K562 (cell line): ENCODE results near the gene POLR3E. TPM values are rescaled to one million over a fixed set of nuclear protein-coding genes. Genes with fewer than 3 reads are reported as not detected.
A peak's percentile ranks its signal among the peaks of the same experiment; 100 is the strongest.

ENCODE experiments used
- ATAC-seq: fragments of 200-7000 bp; cut with Tn5 transposase; 3 replicates; pipeline ENCODE4 v1.9.1; 2020; ENCODE audit warnings: moderate library complexity
- BruUV-seq: library from RNA; stranded (reverse); fragments of 400-500 nt; replicated peaks from 2 replicates; lab custom pipeline; 2021; lab: Mats Ljungman, UMichigan
- CTCF ChIA-PET: fragments of 300-600 bp; formaldehyde crosslinking; extraction: SDS; loops from one replicate; lab custom pipeline; 2021; ENCODE audit warnings: low intra/inter-chr PET ratio; lab: Yijun Ruan, JAX
- POLR2A ChIA-PET: fragments of 300-600, 350-650 bp; sonication (Branson Sonifier 250); formaldehyde crosslinking; extraction: SDS; loops from one replicate; lab custom pipeline; 2021; ENCODE audit warnings: antibody characterized with exemption, inconsistent platforms; lab: Yijun Ruan, JAX
- DNase-seq, 4 experiments: peaks; one replicate each; pipeline versions ENCODE4 v3.0.0 to v3.0.0-alpha.2; 2011 to 2018; ENCODE audit warnings: low spot score in 3 of 4, mixed read lengths in 3 of 4; ENCODE audit errors: extremely low read depth in 1 of 4
- FAIRE-seq: peaks from 2 replicates; lab custom pipeline; 2011; peaks lifted over from hg19 to GRCh38; lab: Jason Lieb, UNC
- H2AFZ ChIP-seq: 2 replicates; pipeline ENCODE4 v1.6.0; 2011; ENCODE audit warnings: low read depth, low read length, control low read depth, inconsistent platforms
- H3K27ac ChIP-seq: fragments of 200-600 bp; 3 replicates; pipeline ENCODE4 v1.8.0; 2011; ENCODE audit warnings: low read depth, mild to moderate bottlenecking, control low read depth, inconsistent platforms, low read length, moderate library complexity, mixed read lengths; ENCODE audit errors: extremely low read depth
- H3K27me3 ChIP-seq, 2 experiments: fragments of 300-600 bp in 1 of 2; 2 replicates in 1 of 2; 3 replicates in 1 of 2; pipeline versions ENCODE4 v1.6.0 to v1.8.0; 2011; ENCODE audit warnings: inconsistent platforms in 2 of 2, low read length in 2 of 2, mild to moderate bottlenecking in 1 of 2, mixed read lengths in 1 of 2, moderate library complexity in 1 of 2; ENCODE audit not compliant: control insufficient read depth in 2 of 2, insufficient read depth in 2 of 2
- H3K36me3 ChIP-seq: fragments of 300-600 bp; 3 replicates; pipeline ENCODE4 v1.8.0; 2011; ENCODE audit warnings: mild to moderate bottlenecking, low read length, inconsistent platforms; ENCODE audit not compliant: control insufficient read depth, insufficient read depth
- H3K4me1 ChIP-seq, 2 experiments: fragments of 200-600 bp in 1 of 2; replicated peaks in 1 of 2; 2 replicates in 1 of 2; 3 replicates in 1 of 2; pipeline versions ENCODE4 v1.5.1 to v1.8.0; 2011; ENCODE audit warnings: inconsistent platforms in 2 of 2, low read length in 2 of 2, mild to moderate bottlenecking in 1 of 2, mixed read lengths in 1 of 2, moderate library complexity in 1 of 2; ENCODE audit not compliant: control insufficient read depth in 2 of 2, insufficient read depth in 2 of 2
- H3K4me2 ChIP-seq: 2 replicates; pipeline ENCODE4 v1.6.1; 2011; ENCODE audit warnings: low read length, control low read depth, inconsistent platforms, mixed read lengths; ENCODE audit not compliant: insufficient read depth
- H3K4me3 ChIP-seq: fragments of 200-600 bp; sonication (generic), shearing (Covaris generic); 2 replicates; pipeline ENCODE4 v1.5.1; 2016; ENCODE audit warnings: control low read depth, inconsistent platforms
- H3K79me2 ChIP-seq: fragments of 200-600 bp; 3 replicates; pipeline ENCODE4 v1.8.0; 2011; ENCODE audit warnings: low read length, inconsistent platforms; ENCODE audit not compliant: control insufficient read depth, insufficient read depth
- H3K9ac ChIP-seq, 2 experiments: 2 replicates each; pipeline versions ENCODE4 v1.6.0 to v1.6.1; 2011; ENCODE audit warnings: low read depth in 2 of 2, low read length in 2 of 2, control low read depth in 1 of 2, inconsistent platforms in 1 of 2, mild to moderate bottlenecking in 1 of 2, mixed read lengths in 1 of 2; ENCODE audit not compliant: insufficient read depth in 1 of 2
- H3K9me1 ChIP-seq: one replicate; pipeline ENCODE4 v1.6.0; 2011; ENCODE audit warnings: inconsistent platforms, mild to moderate bottlenecking, low read length, moderate library complexity; ENCODE audit not compliant: control insufficient read depth, insufficient read depth
- H3K9me3 ChIP-seq: replicated peaks from 2 replicates; pipeline ENCODE4 v1.5.1; 2011; ENCODE audit warnings: low read depth, low read length, inconsistent platforms; ENCODE audit not compliant: control insufficient read depth, insufficient read depth
- H4K20me1 ChIP-seq: replicated peaks from 2 replicates; pipeline ENCODE4 v1.6.1; 2011; ENCODE audit warnings: low read length, inconsistent platforms, mixed read lengths; ENCODE audit not compliant: control insufficient read depth, insufficient read depth
- CREB5 ChIP-seq: fragments of 250-450 bp; sonication (Bioruptor Pico); IDR thresholded peaks from 2 replicates; pipeline ENCODE4 v1.5.0; 2020; ENCODE audit warnings: mild to moderate bottlenecking
- GATA2 ChIP-seq: sonication (generic); formaldehyde crosslinking; IDR thresholded peaks from 2 replicates; pipeline ENCODE4 v1.4.0; 2020; ENCODE audit warnings: mild to moderate bottlenecking, missing genetic modification reagents
- KDM1A ChIP-seq, 2 experiments: fragments of 450-650 bp; IDR thresholded peaks; 2 replicates each; pipeline ENCODE4 v1.6.1; 2016; ENCODE audit warnings: mild to moderate bottlenecking in 2 of 2
- LARP7 ChIP-seq: fragments of 450-650 bp; IDR thresholded peaks from 2 replicates; pipeline ENCODE4 v1.6.1; 2016
- POLR2H ChIP-seq: IDR thresholded peaks from 2 replicates; pipeline ENCODE4 v1.6.1; 2016; ENCODE audit warnings: missing genetic modification characterization, low read depth, mild to moderate bottlenecking, control low read depth, missing compliant biosample characterization, moderate library complexity
- RBM39 ChIP-seq: fragments of 200-400 bp; formaldehyde crosslinking; optimal IDR thresholded peaks from 2 replicates; pipeline ENCODE3; 2018; ENCODE audit warnings: low read depth, low read length
- REST ChIP-seq, 2 experiments: fragments of 450-650 bp; formaldehyde crosslinking in 1 of 2; IDR thresholded peaks; 2 replicates each; pipeline versions ENCODE4 v1.4.0 to v1.6.1; 2014 to 2020; ENCODE audit warnings: mild to moderate bottlenecking in 2 of 2, borderline replicate concordance in 1 of 2, low read depth in 1 of 2
- SP2 ChIP-seq: IDR thresholded peaks from 2 replicates; pipeline ENCODE4 v1.6.1; 2011; ENCODE audit warnings: mild to moderate bottlenecking, low read depth, low read length, moderate library complexity; ENCODE audit not compliant: poor library complexity, severe bottlenecking; ENCODE audit errors: extremely low read depth
- TAF15 ChIP-seq: fragments of 200-400 bp; formaldehyde crosslinking; IDR thresholded peaks from 2 replicates; pipeline ENCODE4 v1.6.1; 2017; ENCODE audit warnings: mild to moderate bottlenecking, low read depth, low read length, moderate library complexity
- ZFP1 ChIP-seq: fragments of 450-650 bp; formaldehyde crosslinking; IDR thresholded peaks from 2 replicates; pipeline ENCODE4 v1.4.0; 2020; ENCODE audit warnings: mild to moderate bottlenecking, mixed read lengths
- ZNF12 ChIP-seq: sonication (generic); formaldehyde crosslinking; IDR thresholded peaks from 2 replicates; pipeline ENCODE4 v1.4.0; 2020; ENCODE audit warnings: mild to moderate bottlenecking, missing genetic modification reagents
- ZNF830 ChIP-seq: fragments of 250-450 bp; sonication (Bioruptor Pico); IDR thresholded peaks from 2 replicates; pipeline ENCODE4 v1.5.0; 2021; ENCODE audit warnings: mild to moderate bottlenecking
- WGBS: fragments of 100-300 bp; shearing (Covaris generic); methylation state at CpG from one replicate; pipeline ENCODE4 v1.1.6; 2016; ENCODE audit warnings: low coverage, mixed read lengths; ENCODE audit not compliant: insufficient coverage; ENCODE audit errors: missing lambda C conversion rate; 5-methylcytosine and 5-hydroxymethylcytosine counted together
- in situ Hi-C: fragments of 300-500 bp; cut with MboI; formaldehyde crosslinking; loops from 4 replicates; pipeline ENCODE4 v1.15.0; 2018; ENCODE audit warnings: inconsistent platforms, mixed read lengths
- intact Hi-C: fragments of 100-400 bp; cut with micrococcal nuclease; formaldehyde crosslinking; loops from 2 replicates; pipeline ENCODE4 v1.14.2; 2022
- polyA plus RNA-seq, 8 experiments: library from polyadenylated mRNA; depleted of rRNA in 4 of 8; stranded (reverse) in 5 of 8; unstranded in 3 of 8; fragments of >200 nt; fragmentation: Nextera tagmentation in 2 of 8; fragmentation: Illumina TruSeq in 1 of 8; extraction: Ambion mirVana in 2 of 8; extraction: Trizol in 1 of 8; gene quantifications; 2 replicates each; pipeline versions ENCODE4 v1.2.1 to v1.2.3, GENCODE V29; 2011 to 2014; ENCODE audit warnings: inconsistent platforms in 1 of 8, missing spikeins in 1 of 8
- total RNA-seq, 7 experiments: library from RNA; depleted of rRNA in 6 of 7; stranded (reverse); fragments of >200 nt in 6 of 7; fragmentation: Illumina TruSeq in 2 of 7; extraction: Trizol in 2 of 7; gene quantifications; 2 replicates each; pipeline versions ENCODE4 v1.2.1 to v1.2.3, GENCODE V29; 2011 to 2021; ENCODE audit warnings: low replicate concordance in 1 of 7

POLR3E gene
- total and polyA plus RNA-seq, 9 of the 15 experiments (the other 6 are each of a cell fraction or from before 2014, with no cell fraction given): 17.7 to 151 (median 82.6) TPM

GRCh38 chr16:22323173-22323958 is 26.2 kb downstream of the POLR3E start:
- intact Hi-C loops (loop anchor here (10.0 kb wide), 1 partner anchor 1139 kb away; no protein-coding TSS in a partner anchor), in situ Hi-C loops (no loop called here)
- H3K4me3 ChIP-seq: no peak overlapping the region
- CTCF ChIA-PET: interaction anchor here (0.5 kb wide), 1 partner anchor 1172 kb away, joined by 3 read pairs; the partner anchor contains the start of gene DNAH3
- no peak overlapping the region for H3K27ac ChIP-seq
- H3K79me2 ChIP-seq: peaks cover 18% of the 10 kb centered on the region
- H3K27me3 ChIP-seq: no peaks in the 10 kb centered on the region
- BruUV-seq: no TSS peak
- 96% methylated on average over 6 of the region's 12 CpGs for WGBS
- H2AFZ ChIP-seq: no peak overlapping the region
- POLR2A ChIA-PET: interaction anchor here (0.7 kb wide), 1 partner anchor 121 kb away, joined by 3 read pairs; no protein-coding TSS in a partner anchor
- H3K4me2 ChIP-seq: no peak overlapping the region
- peaks cover 0 to 4% of the 10 kb centered on the region in 2 experiments; a peak in 2 of 5 replicates for H3K4me1 ChIP-seq
- peak in 1 of 4 experiments; percentile 16 for DNase-seq
- no peak overlapping the region; a peak in 1 of 4 replicates for H3K9ac ChIP-seq
- ATAC-seq: no peak
- H3K9me3 ChIP-seq: no peaks in the 10 kb centered on the region
- peaks cover 27% of the 10 kb centered on the region for H4K20me1 ChIP-seq
- peaks cover 97% of the 10 kb centered on the region for H3K36me3 ChIP-seq
- FAIRE-seq: no peak
- H3K9me1 ChIP-seq: no peaks in the 10 kb centered on the region
- TF ChIP-seq LARP7 (no peak), TAF15 (no peak), POLR2H (tag) (no peak), KDM1A (IDR thresholded peaks at IDR 0.05) (no peak), ZNF830 (no peak), ZFP1 (CRISPR knock-in tag) (no peak), RBM39 (no peak), SP2 (no peak), ZNF12 (no peak), GATA2 (CRISPR knock-in tag) (no peak), REST (IDR thresholded peaks at IDR 0.05; ENCODE audit: borderline replicate concordance) (no peak), REST (CRISPR knock-in tag; IDR thresholded peaks at IDR 0.05; ENCODE audit: low read depth) (no peak), CREB5 (CRISPR knock-in tag) (no peak)
